ENCODE results near the gene OXT. TPM values are rescaled to one million over a fixed set of nuclear protein-coding genes. Genes with fewer than 3 reads are reported as not detected.
A peak's percentile ranks its signal among the peaks of the same experiment; 100 is the strongest.

OXT gene
- total RNA-seq, 1 donor = not detected

- Histone ChIP-seq H3K4me3 (ENCODE audit: insufficient read depth, low read length) (no peak overlapping the region), H3K36me3 (ENCODE audit: insufficient read depth, low read length) (no peaks in the 10 kb centered on the region), H3K27me3 (ENCODE audit: insufficient read depth, low read length) (peaks cover 26% of the 10 kb centered on the region), H2AFZ (ENCODE audit: low read length) (no peak overlapping the region), H3K4me1 (ENCODE audit: insufficient read depth, low read length) (no peaks in the 10 kb centered on the region), H3K27ac (ENCODE audit: low read depth, low read length) (no peak overlapping the region), H3K4me2 (ENCODE audit: insufficient read depth, low read length) (no peak overlapping the region), H3K79me2 (ENCODE audit: insufficient read depth, low read length) (no peaks in the 10 kb centered on the region), H3K9me3 (ENCODE audit: low read depth, low read length) (no peaks in the 10 kb centered on the region), H4K20me1 (ENCODE audit: insufficient read depth, low read length) (no peaks in the 10 kb centered on the region)
- no peak for TF ChIP-seq CTCF (IDR thresholded peaks at IDR 0.05; ENCODE audit: extremely low read depth, low read depth, low read length)
- no peak for DNase-seq (ENCODE audit: insufficient read length, low spot score, missing footprints)
Measured at GRCh38 chr20:3090565-3090964, 19.1 kb downstream of the OXT start.

GRCh38 chr20:3092611-3093379 is 21.4 kb downstream of the OXT start:
- H3K4me2 ChIP-seq (ENCODE audit: insufficient read depth, low read length) = peak overlapping the region; percentile 60

DNA sequence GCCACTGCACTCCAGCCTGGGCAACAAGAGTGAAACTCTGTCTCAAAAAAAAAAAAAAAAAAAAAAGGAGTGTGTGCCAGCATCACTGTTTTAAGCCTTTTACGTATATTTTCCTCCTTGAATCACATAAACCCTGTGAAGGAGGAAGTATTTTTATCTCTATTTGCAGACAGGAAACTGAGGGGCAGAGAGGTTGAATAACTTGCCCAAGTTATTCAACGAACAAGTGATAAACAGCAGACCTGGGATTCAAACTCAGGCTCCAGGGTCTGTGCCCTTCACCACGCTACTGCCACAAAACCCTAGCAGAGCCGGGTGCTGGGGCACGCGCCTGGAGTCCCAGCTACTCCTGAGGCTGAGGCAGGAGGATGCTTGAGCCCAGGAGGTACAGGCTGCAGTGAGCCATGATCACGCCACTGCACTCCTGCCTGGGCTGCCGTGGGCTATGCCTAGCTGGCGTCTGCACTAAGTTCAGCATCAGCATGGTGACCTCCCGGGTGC is 22.5 kb downstream of the OXT start:
- no peaks in the 10 kb centered on the region for H3K79me2 ChIP-seq (ENCODE audit: insufficient read depth, low read length)
- DNase-seq (ENCODE audit: insufficient read length, low spot score, missing footprints) = no peak
- no peaks in the 10 kb centered on the region for H3K36me3 ChIP-seq (ENCODE audit: insufficient read depth, low read length)
- no peaks in the 10 kb centered on the region for H3K4me1 ChIP-seq (ENCODE audit: insufficient read depth, low read length)
- peaks cover 26% of the 10 kb centered on the region for H3K27me3 ChIP-seq (ENCODE audit: insufficient read depth, low read length)
- H3K4me3 ChIP-seq (ENCODE audit: insufficient read depth, low read length) = no peak overlapping the region
- no peaks in the 10 kb centered on the region for H4K20me1 ChIP-seq (ENCODE audit: insufficient read depth, low read length)
- H2AFZ ChIP-seq (ENCODE audit: low read length) = no peak overlapping the region
- no peaks in the 10 kb centered on the region for H3K9me3 ChIP-seq (ENCODE audit: low read depth, low read length)
- no peak overlapping the region for H3K27ac ChIP-seq (ENCODE audit: low read depth, low read length)
- no peak for TF ChIP-seq CTCF (IDR thresholded peaks at IDR 0.05; ENCODE audit: extremely low read depth, low read depth, low read length)
- H3K4me2 ChIP-seq (ENCODE audit: insufficient read depth, low read length) = no peak overlapping the region

More at GRCh38 chr20:3092611-3093379, 21.4 kb downstream of the OXT start:
- peak; percentile 88 for DNase-seq (ENCODE audit: insufficient read length, low spot score, missing footprints)
- no peaks in the 10 kb centered on the region for H4K20me1 ChIP-seq (ENCODE audit: insufficient read depth, low read length)
- TF ChIP-seq CTCF (IDR thresholded peaks at IDR 0.05; ENCODE audit: extremely low read depth, low read depth, low read length) = no peak
- H3K27ac ChIP-seq (ENCODE audit: low read depth, low read length) = no peak overlapping the region
- no peaks in the 10 kb centered on the region for H3K9me3 ChIP-seq (ENCODE audit: low read depth, low read length)
- H2AFZ ChIP-seq (ENCODE audit: low read length) = no peak overlapping the region
- H3K4me1 ChIP-seq (ENCODE audit: insufficient read depth, low read length) = no peaks in the 10 kb centered on the region
- peak overlapping the region; percentile 63 for H3K4me3 ChIP-seq (ENCODE audit: insufficient read depth, low read length)
- H3K27me3 ChIP-seq (ENCODE audit: insufficient read depth, low read length) = peaks cover 26% of the 10 kb centered on the region
- H3K79me2 ChIP-seq (ENCODE audit: insufficient read depth, low read length) = no peaks in the 10 kb centered on the region
- no peaks in the 10 kb centered on the region for H3K36me3 ChIP-seq (ENCODE audit: insufficient read depth, low read length)

DNA sequence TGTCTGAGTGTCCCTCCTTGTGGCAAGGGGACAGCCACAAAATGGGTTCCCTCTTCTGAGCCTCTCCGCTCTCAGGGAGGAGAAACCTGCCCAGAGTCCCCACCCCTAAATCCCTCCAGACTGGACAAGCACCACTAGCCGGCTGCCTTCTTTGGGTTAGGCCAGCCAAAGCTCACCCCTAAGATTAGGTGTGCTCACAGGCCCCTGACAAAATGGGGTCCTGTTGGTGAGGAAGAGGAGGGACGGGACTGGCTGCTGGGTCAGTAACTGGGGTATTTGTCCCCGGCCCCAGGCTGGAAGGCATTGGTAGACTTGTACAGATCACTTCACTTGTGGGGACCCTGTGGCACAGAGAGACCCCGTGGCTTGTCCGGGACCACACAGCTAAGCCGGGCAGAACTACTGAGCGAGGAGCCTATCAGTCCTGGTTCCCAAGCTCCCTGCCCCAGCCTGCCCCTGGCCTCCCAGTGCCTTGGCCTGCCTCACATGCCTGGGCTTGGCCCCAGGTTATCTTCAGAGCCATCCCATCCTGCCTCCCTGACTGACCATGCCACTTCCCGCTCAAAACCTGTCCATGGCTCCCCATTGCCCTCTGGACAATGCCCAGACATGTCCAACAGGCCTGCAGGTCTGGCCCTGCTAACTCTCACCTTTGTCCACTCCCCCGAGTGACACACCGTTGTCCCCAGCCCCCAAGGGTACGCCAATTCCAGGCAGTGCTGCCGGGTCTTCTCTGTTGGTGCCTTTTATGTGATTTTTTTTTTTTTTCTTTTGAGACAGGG is 23.6 kb downstream of the OXT start:
- DNase-seq (ENCODE audit: insufficient read length, low spot score, missing footprints) = peak; percentile 54
- Histone ChIP-seq H3K4me1 (ENCODE audit: insufficient read depth, low read length) (no peaks in the 10 kb centered on the region), H3K36me3 (ENCODE audit: insufficient read depth, low read length) (no peaks in the 10 kb centered on the region), H3K27ac (ENCODE audit: low read depth, low read length) (no peak overlapping the region), H3K27me3 (ENCODE audit: insufficient read depth, low read length) (peaks cover 21% of the 10 kb centered on the region), H2AFZ (ENCODE audit: low read length) (no peak overlapping the region), H3K79me2 (ENCODE audit: insufficient read depth, low read length) (no peaks in the 10 kb centered on the region), H3K4me3 (ENCODE audit: insufficient read depth, low read length) (no peak overlapping the region), H4K20me1 (ENCODE audit: insufficient read depth, low read length) (no peaks in the 10 kb centered on the region), H3K9me3 (ENCODE audit: low read depth, low read length) (no peaks in the 10 kb centered on the region), H3K4me2 (ENCODE audit: insufficient read depth, low read length) (no peak overlapping the region)
- TF ChIP-seq CTCF (IDR thresholded peaks at IDR 0.05; ENCODE audit: extremely low read depth, low read depth, low read length) = no peak

Measured in osteoblast (primary cell).